DOHH2 (cell line): ENCODE measurements around the gene KDM6B.

Source experiments
- CTCF ChIP-seq: fragments of 200-600 bp; sonication (generic); IDR thresholded peaks from one replicate; pipeline ENCODE4 v1.5.1; 2014; ENCODE audit warnings: antibody characterized with exemption, mild to moderate bottlenecking, low read depth, low read length; ENCODE audit not compliant: poor library complexity, severe bottlenecking
- EZH2phosphoT487 ChIP-seq: fragments of 200-600 bp; sonication (generic); IDR thresholded peaks from 2 replicates; pipeline ENCODE4 v1.6.1; 2017; ENCODE audit warnings: borderline replicate concordance, mild to moderate bottlenecking, antibody characterized with exemption, low read length, moderate library complexity, mixed read lengths

GRCh38 chr17:7851438-7852261 lies 17.6 kb downstream of the KDM6B start:
- TF ChIP-seq CTCF, result peak; percentile 91
- TF ChIP-seq EZH2phosphoT487, result no peak
